ENCODE measurements around the gene ANKRD33B. TPM values are rescaled to one million over a fixed set of nuclear protein-coding genes. Genes with fewer than 3 reads are reported as not detected.

The ANKRD33B gene
- total RNA-seq, 2 donors from 2014 or later: 4.1 to 7.4 TPM

DNA sequence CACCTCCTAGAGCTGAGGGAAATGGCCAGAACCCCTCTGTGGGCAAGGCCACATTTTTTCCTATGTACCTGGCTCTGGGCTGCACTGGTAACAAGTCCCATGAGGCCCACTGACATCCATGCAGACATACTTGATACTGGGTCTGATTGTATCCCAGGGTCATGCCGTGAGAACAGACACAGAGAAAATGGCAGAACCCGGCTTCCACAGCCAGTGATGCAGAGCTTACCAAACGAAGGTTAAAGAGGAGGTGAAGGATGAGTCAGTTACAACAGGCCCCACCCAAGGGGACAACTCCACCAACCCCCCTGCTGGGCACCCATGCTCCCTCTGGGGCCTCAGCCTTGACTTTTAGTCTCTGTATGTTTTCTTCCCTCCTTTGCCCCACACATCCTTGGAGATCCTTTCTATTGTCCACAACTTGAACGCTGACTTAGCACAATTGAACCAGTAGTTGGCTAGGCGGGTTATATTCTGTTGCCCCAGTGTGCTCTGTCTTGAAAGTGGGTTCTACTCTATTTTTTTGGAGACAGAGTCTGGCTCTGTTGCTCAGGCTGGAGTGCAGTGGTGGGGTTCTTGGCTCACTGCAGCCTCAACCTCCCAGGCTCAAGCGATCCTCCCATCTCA is 103.7 kb downstream of the ANKRD33B start:
- WGBS: 90% methylated on average over 6 of the region's 6 CpGs
- DNase-seq (ENCODE audit: low spot score): no peak
- Histone ChIP-seq H3K27ac (no peak overlapping the region), H3K36me3 (no peaks in the 10 kb centered on the region), H3K4me1 (replicated peaks) (no peaks in the 10 kb centered on the region), H3K9me3 (no peaks in the 10 kb centered on the region), H3K4me3 (no peak overlapping the region), H3K27me3 (replicated peaks; ENCODE audit: insufficient read depth) (no peaks in the 10 kb centered on the region)
- TF ChIP-seq POLR2A (IDR thresholded peaks at IDR 0.05): no peak
- no peak for TF ChIP-seq POLR2AphosphoS5 (IDR thresholded peaks at IDR 0.05)
- TF ChIP-seq, protein P1, sequence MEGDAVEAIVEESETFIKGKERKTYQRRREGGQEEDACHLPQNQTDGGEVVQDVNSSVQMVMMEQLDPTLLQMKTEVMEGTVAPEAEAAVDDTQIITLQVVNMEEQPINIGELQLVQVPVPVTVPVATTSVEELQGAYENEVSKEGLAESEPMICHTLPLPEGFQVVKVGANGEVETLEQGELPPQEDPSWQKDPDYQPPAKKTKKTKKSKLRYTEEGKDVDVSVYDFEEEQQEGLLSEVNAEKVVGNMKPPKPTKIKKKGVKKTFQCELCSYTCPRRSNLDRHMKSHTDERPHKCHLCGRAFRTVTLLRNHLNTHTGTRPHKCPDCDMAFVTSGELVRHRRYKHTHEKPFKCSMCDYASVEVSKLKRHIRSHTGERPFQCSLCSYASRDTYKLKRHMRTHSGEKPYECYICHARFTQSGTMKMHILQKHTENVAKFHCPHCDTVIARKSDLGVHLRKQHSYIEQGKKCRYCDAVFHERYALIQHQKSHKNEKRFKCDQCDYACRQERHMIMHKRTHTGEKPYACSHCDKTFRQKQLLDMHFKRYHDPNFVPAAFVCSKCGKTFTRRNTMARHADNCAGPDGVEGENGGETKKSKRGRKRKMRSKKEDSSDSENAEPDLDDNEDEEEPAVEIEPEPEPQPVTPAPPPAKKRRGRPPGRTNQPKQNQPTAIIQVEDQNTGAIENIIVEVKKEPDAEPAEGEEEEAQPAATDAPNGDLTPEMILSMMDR (IDR thresholded peaks at IDR 0.05): no peak
- intact Hi-C loops (cut with DNase I): no loop called here

DNA sequence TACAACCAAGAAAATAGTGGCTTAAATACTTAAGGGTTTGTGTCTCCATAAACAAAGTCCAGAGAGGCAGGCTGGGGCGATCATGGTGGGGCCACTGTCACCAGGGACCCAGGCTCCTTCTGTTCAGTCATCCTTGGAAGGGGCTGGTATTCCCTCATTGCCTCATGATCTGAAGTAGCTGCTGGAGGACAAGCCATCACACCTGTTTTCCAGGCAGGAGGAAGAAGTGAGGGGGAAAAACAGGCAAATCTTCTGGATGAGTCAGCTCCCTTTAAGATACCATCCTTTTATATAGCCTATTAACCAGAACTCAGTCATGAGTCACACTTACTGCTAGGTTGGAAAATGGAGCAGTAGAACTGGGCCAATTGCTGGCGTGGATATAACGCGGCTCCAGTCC is 104.8 kb downstream of the ANKRD33B start:
- H3K27ac ChIP-seq: no peak overlapping the region
- intact Hi-C loops (cut with DNase I): no loop called here
- WGBS: 84% methylated on average over 4 of the region's 4 CpGs

DNA sequence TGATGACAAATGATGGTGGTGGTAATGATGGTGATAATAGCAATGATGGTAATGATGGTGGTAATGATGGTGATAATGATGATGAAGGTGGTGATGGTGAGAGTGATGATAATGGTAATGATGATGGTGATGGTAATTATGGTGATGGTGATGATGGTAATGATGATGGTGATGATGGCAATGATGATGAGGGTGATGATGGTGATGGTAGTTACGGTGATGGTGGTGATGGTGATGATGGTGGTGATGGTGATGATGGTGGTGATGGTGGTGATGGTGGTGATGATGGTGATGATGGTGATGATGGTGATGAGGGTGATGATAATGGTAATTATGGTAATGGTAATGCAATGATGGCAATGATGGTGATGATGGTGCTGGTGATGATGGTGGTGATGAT is 106.1 kb downstream of the ANKRD33B start:
- 98% methylated on average over 1 of the region's 1 CpG for WGBS
- no peaks in the 10 kb centered on the region for H3K9me3 ChIP-seq
- no peak for DNase-seq (ENCODE audit: low spot score)
- H3K27ac ChIP-seq: no peak overlapping the region
- no peak overlapping the region for H3K4me3 ChIP-seq
- no peaks in the 10 kb centered on the region for H3K4me1 ChIP-seq (replicated peaks)
- no peaks in the 10 kb centered on the region for H3K36me3 ChIP-seq
- TF ChIP-seq, protein P1 (IDR thresholded peaks at IDR 0.05): no peak
- TF ChIP-seq POLR2A (IDR thresholded peaks at IDR 0.05) (no peak), POLR2AphosphoS5 (IDR thresholded peaks at IDR 0.05) (no peak)
- no peaks in the 10 kb centered on the region for H3K27me3 ChIP-seq (replicated peaks; ENCODE audit: insufficient read depth)
- intact Hi-C loops (cut with DNase I): no loop called here

More for the DNA sequence above, 104.8 kb downstream of the ANKRD33B start:
- H3K4me1 ChIP-seq (replicated peaks): no peaks in the 10 kb centered on the region
- H3K4me3 ChIP-seq: no peak overlapping the region
- no peaks in the 10 kb centered on the region for H3K36me3 ChIP-seq
- DNase-seq (ENCODE audit: low spot score): no peak
- no peaks in the 10 kb centered on the region for H3K27me3 ChIP-seq (replicated peaks; ENCODE audit: insufficient read depth)
- TF ChIP-seq, protein P1 (IDR thresholded peaks at IDR 0.05): no peak
- H3K9me3 ChIP-seq: no peaks in the 10 kb centered on the region

DNA sequence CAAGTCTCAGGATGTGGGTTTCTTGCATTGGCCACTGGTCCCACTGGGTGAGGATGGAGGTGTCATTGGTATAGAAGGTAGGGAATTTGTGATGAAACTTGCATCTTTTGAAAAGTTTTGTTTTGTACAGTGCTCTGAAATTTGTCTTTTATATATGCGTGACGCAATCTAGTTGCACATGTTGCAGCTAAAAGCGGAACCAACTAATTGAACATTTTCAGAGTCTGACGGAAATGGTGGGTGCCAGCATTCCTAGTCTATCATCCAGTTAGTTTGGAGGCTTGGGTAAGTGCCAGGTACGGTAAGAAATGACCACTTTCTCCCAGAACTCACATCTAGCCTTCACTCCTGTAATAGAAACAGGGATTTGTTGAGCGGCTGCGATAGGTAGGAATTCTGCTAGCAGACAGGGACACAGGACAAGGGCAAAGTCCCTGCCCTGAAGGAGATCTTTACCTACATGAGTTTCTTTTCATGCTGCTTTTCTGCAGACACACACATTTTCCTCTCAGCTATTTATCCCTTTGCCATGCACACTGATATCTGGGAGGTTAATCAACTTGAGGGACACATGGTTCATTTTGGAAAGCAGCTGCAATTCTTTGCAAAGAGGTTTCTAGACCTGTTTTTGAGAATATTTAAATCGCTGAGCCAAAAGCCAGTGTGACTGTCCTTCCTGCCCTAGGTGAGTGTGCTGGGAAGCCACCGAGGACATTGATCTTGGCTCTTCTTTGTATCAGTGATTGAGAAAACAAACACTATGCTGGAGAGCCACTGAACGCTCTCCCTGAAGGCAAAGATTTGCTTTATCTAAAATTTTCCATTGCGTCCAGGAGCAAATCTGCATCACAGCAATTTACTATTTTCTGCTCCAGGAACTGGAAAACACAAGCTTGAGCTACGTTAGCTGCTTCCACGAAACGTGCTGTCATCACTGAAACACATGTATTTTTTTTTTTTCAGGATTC is 107.5 kb downstream of the ANKRD33B start:
- intact Hi-C loops (cut with DNase I): no loop called here
- WGBS: 63% methylated on average over 14 of the region's 14 CpGs
- Histone ChIP-seq H3K9me3 (no peaks in the 10 kb centered on the region), H3K4me1 (replicated peaks) (no peaks in the 10 kb centered on the region), H3K36me3 (no peaks in the 10 kb centered on the region), H3K27me3 (replicated peaks; ENCODE audit: insufficient read depth) (no peaks in the 10 kb centered on the region), H3K27ac (no peak overlapping the region), H3K4me3 (no peak overlapping the region)
- TF ChIP-seq, protein P1 (IDR thresholded peaks at IDR 0.05): no peak
- no peak for TF ChIP-seq POLR2A (IDR thresholded peaks at IDR 0.05)
- no peak for TF ChIP-seq POLR2AphosphoS5 (IDR thresholded peaks at IDR 0.05)
- DNase-seq (ENCODE audit: low spot score): no peak
